ENCODE measurements around the gene LIMCH1.
"Not testable (repeated sequence)": the region's sequence is repeated elsewhere in the genome, so short reads cannot be mapped to it uniquely, and the experiment has no call there.

LIMCH1 gene

GRCh38 chr4:41713768-41714167 is 175.8 kb downstream of the LIMCH1 start:
- Mint-ChIP-seq H3K27me3 (peaks cover 9% of the 10 kb centered on the region), H3K4me3 (no peak overlapping the region), H3K9me3 (ENCODE audit: low read depth) (peaks cover 12% of the 10 kb centered on the region), H3K4me1 (ENCODE audit: low read depth) (no peaks in the 10 kb centered on the region), H3K36me3 (no peaks in the 10 kb centered on the region), H3K27ac (no peak overlapping the region)

GRCh38 chr4:41714364-41715000 is 176.5 kb downstream of the LIMCH1 start:
- H3K4me3 Mint-ChIP-seq = no peak overlapping the region
- H3K4me1 Mint-ChIP-seq (ENCODE audit: low read depth) = no peaks in the 10 kb centered on the region
- no peaks in the 10 kb centered on the region for H3K36me3 Mint-ChIP-seq
- peaks cover 12% of the 10 kb centered on the region for H3K9me3 Mint-ChIP-seq (ENCODE audit: low read depth)
- no peak overlapping the region for H3K27ac Mint-ChIP-seq
- H3K27me3 Mint-ChIP-seq = peaks cover 12% of the 10 kb centered on the region

- Mint-ChIP-seq H3K9me3 (ENCODE audit: low read depth) (peaks cover 12% of the 10 kb centered on the region), H3K27me3 (peaks cover 16% of the 10 kb centered on the region), H3K4me1 (ENCODE audit: low read depth) (no peaks in the 10 kb centered on the region), H3K4me3 (no peak overlapping the region), H3K36me3 (no peaks in the 10 kb centered on the region), H3K27ac (no peak overlapping the region)
Observed at GRCh38 chr4:41715155-41715554, 177.2 kb downstream of the LIMCH1 start.

GRCh38 chr4:41718907-41719306 is 180.9 kb downstream of the LIMCH1 start:
- H3K4me1 Mint-ChIP-seq (ENCODE audit: low read depth) = no peaks in the 10 kb centered on the region

GRCh38 chr4:41719417-41719816 is 181.5 kb downstream of the LIMCH1 start:
- Mint-ChIP-seq H3K36me3 (no peaks in the 10 kb centered on the region), H3K9me3 (ENCODE audit: low read depth) (no peaks in the 10 kb centered on the region), H3K4me1 (ENCODE audit: low read depth) (no peaks in the 10 kb centered on the region), H3K27ac (no peak overlapping the region), H3K27me3 (peaks cover 12% of the 10 kb centered on the region), H3K4me3 (no peak overlapping the region)

More at GRCh38 chr4:41718907-41719306, 180.9 kb downstream of the LIMCH1 start:
- no peaks in the 10 kb centered on the region for H3K9me3 Mint-ChIP-seq (ENCODE audit: low read depth)
- H3K4me3 Mint-ChIP-seq = no peak overlapping the region
- no peak overlapping the region for H3K27ac Mint-ChIP-seq
- H3K27me3 Mint-ChIP-seq = peaks cover 12% of the 10 kb centered on the region
- H3K36me3 Mint-ChIP-seq = no peaks in the 10 kb centered on the region

GRCh38 chr4:41722181-41722580 is 184.2 kb downstream of the LIMCH1 start:
- no peaks in the 10 kb centered on the region for H3K4me1 Mint-ChIP-seq (ENCODE audit: low read depth)
- H3K27me3 Mint-ChIP-seq = peaks cover 9% of the 10 kb centered on the region
- H3K36me3 Mint-ChIP-seq = no peaks in the 10 kb centered on the region
- H3K27ac Mint-ChIP-seq = no peak overlapping the region
- peaks cover 7% of the 10 kb centered on the region for H3K9me3 Mint-ChIP-seq (ENCODE audit: low read depth)
- no peak overlapping the region for H3K4me3 Mint-ChIP-seq

- H3K27me3 Mint-ChIP-seq = peaks cover 10% of the 10 kb centered on the region
- no peaks in the 10 kb centered on the region for H3K4me1 Mint-ChIP-seq (ENCODE audit: low read depth)
- H3K9me3 Mint-ChIP-seq (ENCODE audit: low read depth) = peaks cover 7% of the 10 kb centered on the region
- H3K27ac Mint-ChIP-seq = no peak overlapping the region
- H3K4me3 Mint-ChIP-seq = no peak overlapping the region
- H3K36me3 Mint-ChIP-seq = no peaks in the 10 kb centered on the region
Observed at GRCh38 chr4:41723286-41723685, 185.3 kb downstream of the LIMCH1 start.

- Mint-ChIP-seq H3K4me3 (no peak overlapping the region), H3K27me3 (peaks cover 8% of the 10 kb centered on the region), H3K36me3 (no peaks in the 10 kb centered on the region), H3K4me1 (ENCODE audit: low read depth) (no peaks in the 10 kb centered on the region), H3K27ac (no peak overlapping the region), H3K9me3 (ENCODE audit: low read depth) (peaks cover 7% of the 10 kb centered on the region)
Observed at GRCh38 chr4:41725254-41725653, 187.3 kb downstream of the LIMCH1 start.

GRCh38 chr4:41727861-41728572 is 190.1 kb downstream of the LIMCH1 start:
- peaks cover 7% of the 10 kb centered on the region for H3K9me3 Mint-ChIP-seq (ENCODE audit: low read depth)
- H3K27ac Mint-ChIP-seq = no peak overlapping the region
- H3K27me3 Mint-ChIP-seq = peaks cover 10% of the 10 kb centered on the region
- H3K36me3 Mint-ChIP-seq = no peaks in the 10 kb centered on the region
- H3K4me1 Mint-ChIP-seq (ENCODE audit: low read depth) = no peaks in the 10 kb centered on the region
- H3K4me3 Mint-ChIP-seq = no peak overlapping the region

GRCh38 chr4:41728573-41728913 is 190.6 kb downstream of the LIMCH1 start:
- H3K9me3 Mint-ChIP-seq (ENCODE audit: low read depth) = peaks cover 7% of the 10 kb centered on the region

GRCh38 chr4:41731569-41732126 is 193.7 kb downstream of the LIMCH1 start:
- H3K27ac Mint-ChIP-seq = no peak overlapping the region
- H3K36me3 Mint-ChIP-seq = no peaks in the 10 kb centered on the region
- H3K27me3 Mint-ChIP-seq = peaks cover 12% of the 10 kb centered on the region
- H3K4me3 Mint-ChIP-seq = no peak overlapping the region
- H3K9me3 Mint-ChIP-seq (ENCODE audit: low read depth) = no peaks in the 10 kb centered on the region
- H3K4me1 Mint-ChIP-seq (ENCODE audit: low read depth) = no peaks in the 10 kb centered on the region

More at GRCh38 chr4:41728573-41728913, 190.6 kb downstream of the LIMCH1 start:
- H3K4me3 Mint-ChIP-seq = no peak overlapping the region
- no peak overlapping the region for H3K27ac Mint-ChIP-seq
- H3K36me3 Mint-ChIP-seq = no peaks in the 10 kb centered on the region
- H3K27me3 Mint-ChIP-seq = peaks cover 8% of the 10 kb centered on the region
- no peaks in the 10 kb centered on the region for H3K4me1 Mint-ChIP-seq (ENCODE audit: low read depth)

- Mint-ChIP-seq H3K27me3 (peaks cover 10% of the 10 kb centered on the region), H3K9me3 (ENCODE audit: low read depth) (no peaks in the 10 kb centered on the region), H3K36me3 (no peaks in the 10 kb centered on the region), H3K27ac (no peak overlapping the region), H3K4me3 (no peak overlapping the region), H3K4me1 (ENCODE audit: low read depth) (no peaks in the 10 kb centered on the region)
Observed at GRCh38 chr4:41734371-41734770, 196.4 kb downstream of the LIMCH1 start.

- peaks cover 16% of the 10 kb centered on the region for H3K27me3 Mint-ChIP-seq
- not testable (repeated sequence) for H3K4me3 Mint-ChIP-seq; H3K4me1 Mint-ChIP-seq (ENCODE audit: low read depth); H3K9me3 Mint-ChIP-seq (ENCODE audit: low read depth); H3K27ac Mint-ChIP-seq; H3K36me3 Mint-ChIP-seq
Observed at GRCh38 chr4:41737491-41737890, 199.5 kb downstream of the LIMCH1 start.

GRCh38 chr4:41741354-41741753 is 203.4 kb downstream of the LIMCH1 start:
- peaks cover 1% of the 10 kb centered on the region for H3K4me1 Mint-ChIP-seq (ENCODE audit: low read depth)
- H3K27ac Mint-ChIP-seq = no peak overlapping the region
- no peaks in the 10 kb centered on the region for H3K36me3 Mint-ChIP-seq
- H3K4me3 Mint-ChIP-seq = no peak overlapping the region
- H3K27me3 Mint-ChIP-seq = peaks cover 29% of the 10 kb centered on the region
- no peaks in the 10 kb centered on the region for H3K9me3 Mint-ChIP-seq (ENCODE audit: low read depth)

- Mint-ChIP-seq H3K36me3 (no peaks in the 10 kb centered on the region), H3K4me3 (no peak overlapping the region), H3K9me3 (ENCODE audit: low read depth) (no peaks in the 10 kb centered on the region), H3K4me1 (ENCODE audit: low read depth) (peaks cover 4% of the 10 kb centered on the region), H3K27me3 (peaks cover 48% of the 10 kb centered on the region), H3K27ac (no peak overlapping the region)
Observed at GRCh38 chr4:41744572-41745291, 206.8 kb downstream of the LIMCH1 start.

All from activated naive CD8-positive, alpha-beta T cell (primary cell).